ENCODE results near the gene SECTM1. TPM values are rescaled to one million over a fixed set of nuclear protein-coding genes. Genes with fewer than 3 reads are reported as not detected.

SECTM1 gene
- total and polyA plus RNA-seq, 9 of the 15 experiments (the other 6 are each of a cell fraction or from before 2014, with no cell fraction given) = 0.11 to 0.46 (median 0.18) TPM; not detected in 6

GRCh38 chr17:82313195-82314011 is 20.2 kb downstream of the SECTM1 start:
- Histone ChIP-seq H3K4me3 (no peak overlapping the region), H4K20me1 (replicated peaks; ENCODE audit: control insufficient read depth, insufficient read depth, low read length) (no peaks in the 10 kb centered on the region), H3K27ac (ENCODE audit: extremely low read depth, low read depth, low read length) (no peak overlapping the region), H3K27me3 (ENCODE audit: control insufficient read depth in 2 of 2, insufficient read depth in 2 of 2, low read length in 2 of 2) (no peaks in the 10 kb centered on the region), H3K79me2 (ENCODE audit: control insufficient read depth, insufficient read depth, low read length) (no peaks in the 10 kb centered on the region), H3K9ac (ENCODE audit: insufficient read depth in 1 of 2, low read depth in 2 of 2, low read length in 2 of 2) (peak overlapping the region in 1 of 2 experiments; percentile 62; a peak in 1 of 4 replicates), H3K4me1 (replicated peaks in 1 of 2; ENCODE audit: control insufficient read depth in 2 of 2, insufficient read depth in 2 of 2, low read length in 2 of 2) (peaks cover 9 to 72% of the 10 kb centered on the region in 2 experiments; a peak in 4 of 5 replicates), H2AFZ (ENCODE audit: low read depth, low read length) (no peak overlapping the region), H3K4me2 (ENCODE audit: insufficient read depth, low read length) (no peak overlapping the region), H3K9me3 (replicated peaks; ENCODE audit: control insufficient read depth, insufficient read depth, low read depth, low read length) (0 out of 2 replicates have a peak, but pooled peaks cover 4% of the 10 kb centered on the region), H3K36me3 (ENCODE audit: control insufficient read depth, insufficient read depth, low read length) (no peaks in the 10 kb centered on the region), H3K9me1 (ENCODE audit: control insufficient read depth, insufficient read depth, low read length) (no peaks in the 10 kb centered on the region)
- BruUV-seq (replicated peaks) = no TSS peak
- CTCF ChIA-PET (ENCODE audit: low intra/inter-chr PET ratio) = no interaction called here
- WGBS (ENCODE audit: insufficient coverage, low coverage, missing lambda C conversion rate) = 55% methylated on average over 28 of the region's 28 CpGs
- ATAC-seq (no peak), DNase-seq (ENCODE audit: extremely low read depth in 1 of 4, low spot score in 3 of 4) (no peak), FAIRE-seq (no peak)
- POLR2A ChIA-PET = interaction anchor here (1.5 kb wide), 1 partner anchor 10 kb away, joined by 3 read pairs; no protein-coding TSS in a partner anchor
- intact Hi-C loops (cut with micrococcal nuclease) (no loop called here), in situ Hi-C loops (cut with MboI) (no loop called here)
- TF ChIP-seq MAX (CRISPR knock-in tag; IDR thresholded peaks at IDR 0.05) (no peak), ZKSCAN3 (CRISPR knock-in tag; IDR thresholded peaks at IDR 0.05) (no peak), ZNF277 (CRISPR knock-in tag; IDR thresholded peaks at IDR 0.05; ENCODE audit: borderline replicate concordance) (no peak)
